Motor neuron (in vitro differentiated cells): ENCODE measurements around the gene CROCC2. TPM values are rescaled to one million over a fixed set of nuclear protein-coding genes. Genes with fewer than 3 reads are reported as not detected.

ENCODE experiments used
- ATAC-seq, 8 experiments: fragments of 200-7000 bp; cut with Tn5 transposase; replicated peaks in 6 of 8; 2 replicates each; pipeline ENCODE4 v1.8.0; 2021; ENCODE audit warnings: mild to moderate bottlenecking in 8 of 8, moderate library complexity in 8 of 8
- H3K27ac ChIP-seq, 2 donors: fragments of 250-450 bp; sonication (Bioruptor Pico); 2 replicates each; pipeline ENCODE4 v1.9.0; 2021; ENCODE audit warnings: antibody characterized with exemption in 2 of 2, mild to moderate bottlenecking in 2 of 2, moderate library complexity in 1 of 2
- H3K4me1 ChIP-seq, 2 donors: fragments of 250-450 bp; sonication (Bioruptor Pico); replicated peaks in 1 of 2; 2 replicates each; pipeline ENCODE4 v1.6.1; 2021; ENCODE audit warnings: antibody characterized with exemption in 2 of 2, mild to moderate bottlenecking in 2 of 2, moderate library complexity in 1 of 2
- H3K4me3 ChIP-seq, 5 donors: fragments of 250-450 bp; sonication (Bioruptor Pico); 2 replicates each; pipeline ENCODE4 v1.9.0; 2021; ENCODE audit warnings: antibody characterized with exemption in 5 of 5, mild to moderate bottlenecking in 5 of 5, moderate library complexity in 4 of 5
- WGBS, 10 experiments: fragments of 450-650 bp; shearing (Covaris generic); methylation state at CpG; one replicate each; pipeline ENCODE4 v1.0.0; 2022; 5-methylcytosine and 5-hydroxymethylcytosine counted together
- in situ Hi-C, 9 experiments: fragments of 400-800 bp; cut with MboI; loops; one replicate each; pipeline ENCODE4 v1.15.0; 2021; ENCODE audit warnings: low sequenced_read_pairs in 9 of 9, low pct_unique_long_range_greater_than_20kb in 2 of 9; ENCODE audit not compliant: unreplicated experiment in 9 of 9
- total RNA-seq, 8 experiments: library from RNA; unstranded; fragments of 300-600 nt; gene quantifications; 2 replicates each; pipeline versions ENCODE4 v1.2.3 to v1.2.4, GENCODE V29; 2022

The CROCC2 gene
- total RNA-seq, 8 experiments from 2014 or later, result 0.29 to 3.4 (median 0.64) TPM; not detected in 2

DNA sequence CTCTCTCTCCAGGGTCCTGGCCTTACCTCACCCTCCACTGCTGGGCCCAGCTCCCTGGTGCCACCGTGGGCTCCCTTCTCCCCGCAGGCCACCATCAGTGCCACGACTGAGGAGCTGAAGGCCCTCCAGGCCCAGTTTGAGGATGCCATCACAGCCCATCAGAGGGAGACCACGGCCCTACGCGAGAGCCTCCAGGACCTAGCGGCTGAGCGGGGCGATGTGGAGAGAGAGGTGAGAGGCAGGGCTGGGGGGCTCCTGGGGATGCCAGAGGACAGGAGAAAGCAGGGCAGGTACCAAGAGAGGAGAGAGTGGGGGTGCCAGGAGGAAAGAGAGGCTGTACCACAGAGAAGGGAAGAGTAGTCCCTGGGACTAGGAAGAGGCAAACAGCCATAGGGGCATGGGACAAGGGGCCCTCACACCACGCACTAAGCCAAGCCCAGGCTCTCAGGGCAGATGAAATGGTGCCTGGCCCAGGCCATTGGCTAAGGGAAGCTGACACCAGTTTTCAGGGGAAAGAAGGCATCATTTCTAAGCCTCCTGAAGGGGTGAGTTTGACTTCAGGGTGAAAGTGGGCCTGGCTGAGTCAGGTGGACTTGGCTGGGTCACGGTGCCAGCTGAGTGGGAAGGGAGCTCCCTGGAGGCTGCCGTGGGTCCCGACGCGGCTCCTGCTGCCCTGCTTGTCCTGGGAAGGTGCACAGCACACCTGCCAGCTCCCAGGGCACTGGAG lies 53.2 kb downstream of the CROCC2 start:
- WGBS, 10 experiments, result 60 to 100% (median 94%) methylated on average over 1 to 7 of the region's 15 CpGs; no CpG with 5 or more reads in 4 of the 10 experiments
- ATAC-seq, result no peak
- Histone ChIP-seq H3K4me3 (no peak overlapping the region), H3K4me1 (peaks cover 30 to 64% of the 10 kb centered on the region in 2 donors), H3K27ac (peak overlapping the region in 1 of 2 donors; percentile 75)
- in situ Hi-C loops, result no loop called here

DNA sequence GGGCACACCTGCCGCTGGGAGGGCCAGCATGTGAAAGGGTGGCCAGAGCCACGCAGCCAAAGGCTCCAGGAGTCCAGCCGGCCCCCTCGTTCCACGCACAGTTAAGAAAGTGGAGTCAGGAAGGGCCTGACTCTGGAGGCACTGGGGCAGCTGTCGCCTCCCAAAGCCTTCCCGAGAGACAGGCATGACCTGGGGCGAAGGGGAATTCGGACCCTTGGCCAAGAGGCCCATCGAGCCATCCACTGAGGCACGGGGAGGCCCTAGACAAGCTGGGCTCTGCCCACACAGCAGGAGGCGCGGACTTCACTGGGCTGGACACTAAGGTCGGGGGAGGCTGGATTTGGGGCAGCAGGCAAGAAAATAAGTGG lies 53.8 kb downstream of the CROCC2 start:
- Histone ChIP-seq H3K4me1 (peaks cover 30 to 59% of the 10 kb centered on the region in 2 donors), H3K27ac (peak overlapping the region in 1 of 2 donors; percentile 75), H3K4me3 (no peak overlapping the region)
- in situ Hi-C loops, result no loop called here
- ATAC-seq, result no peak
- 60 to 74% methylated on average over 2 to 7 of the region's 14 CpGs; no CpG with 5 or more reads in 8 of the 10 experiments for WGBS, 10 experiments

DNA sequence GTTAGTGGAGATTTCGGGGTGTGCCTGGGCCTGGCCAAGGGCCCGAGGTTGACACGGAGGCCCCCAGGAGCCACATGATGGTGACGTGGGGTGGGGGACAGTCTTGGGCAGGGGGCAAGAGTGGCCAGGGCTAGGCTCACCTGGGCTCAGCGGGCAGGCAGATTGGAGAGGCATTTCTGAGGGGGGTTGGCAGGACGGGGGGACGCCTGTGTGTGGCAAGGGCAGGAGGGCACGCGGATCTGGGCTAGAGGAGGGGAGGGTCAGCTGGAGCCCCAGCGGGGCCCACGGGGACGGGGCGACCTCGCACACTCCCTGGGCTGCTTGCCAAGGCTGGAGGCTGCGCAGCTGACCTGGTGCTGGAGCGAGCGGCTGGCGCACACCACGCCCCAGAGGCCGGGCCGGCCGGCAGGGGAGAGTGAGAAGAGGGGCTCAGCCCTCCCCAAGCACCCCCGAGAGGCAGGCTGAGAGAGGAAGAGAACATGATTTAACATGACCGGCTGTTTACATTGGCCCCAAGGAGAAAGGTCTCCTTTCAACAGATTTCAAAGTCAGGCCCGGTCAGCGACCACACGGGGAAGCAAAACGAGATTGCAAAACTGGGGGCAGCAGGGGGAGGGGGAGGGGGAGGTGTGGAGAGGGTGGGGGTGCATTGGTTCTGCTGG lies 54.3 kb downstream of the CROCC2 start:
- 0% methylated on average over 3 of the region's 28 CpGs; no CpG with 5 or more reads in 9 of the 10 experiments for WGBS, 10 experiments
- in situ Hi-C loops, result no loop called here
- peaks cover 30 to 55% of the 10 kb centered on the region in 2 donors for H3K4me1 ChIP-seq
- H3K27ac ChIP-seq, result peak overlapping the region; percentile 9 to 75
- H3K4me3 ChIP-seq, result no peak overlapping the region
- peak; percentile 10 to 87 (median 82) for ATAC-seq

DNA sequence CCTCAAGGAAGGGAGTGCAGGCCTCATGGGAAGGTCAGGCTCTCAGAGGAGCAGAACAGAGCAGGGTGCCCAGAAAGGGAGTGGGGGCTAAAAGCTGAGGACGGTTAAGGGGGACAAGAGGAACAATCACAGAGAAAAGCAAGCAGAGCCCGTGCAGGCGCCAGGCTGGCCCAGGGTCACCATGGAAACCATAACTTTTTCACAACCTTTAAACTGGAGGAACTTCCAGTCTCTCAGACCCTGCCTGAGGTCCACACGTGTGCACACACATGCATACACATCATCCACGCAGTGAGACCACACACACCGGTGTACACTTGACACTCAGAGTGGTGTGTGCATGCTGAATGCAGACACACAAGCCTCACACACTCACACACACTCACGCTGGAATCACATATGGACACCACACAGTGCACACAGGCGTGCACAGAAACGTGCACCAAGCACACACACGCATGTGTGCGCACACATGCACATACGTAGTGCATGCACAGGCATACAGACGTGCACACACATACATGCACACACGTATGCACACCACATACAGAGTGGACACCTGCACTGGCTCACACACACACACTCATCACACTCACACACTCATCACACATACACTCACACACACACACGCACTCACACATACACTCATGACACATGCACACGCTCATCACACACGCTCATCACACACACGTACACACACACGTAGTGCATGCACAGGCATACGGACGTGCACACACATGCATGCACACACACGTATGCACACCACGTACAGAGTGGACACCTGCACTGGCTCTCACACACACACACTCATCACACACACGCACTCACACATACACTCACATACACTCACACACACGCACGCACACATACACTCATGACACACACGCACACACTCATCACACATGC lies 55.1 kb downstream of the CROCC2 start:
- H3K4me3 ChIP-seq, result no peak overlapping the region
- in situ Hi-C loops, result no loop called here
- H3K27ac ChIP-seq, result peak overlapping the region; percentile 9 to 75
- peak in 5 of 8 experiments; percentile 53 to 66 (median 62) for ATAC-seq
- peaks cover 30 to 54% of the 10 kb centered on the region in 2 donors for H3K4me1 ChIP-seq
- 40 to 93% (median 65%) methylated on average over 1 to 17 of the region's 27 CpGs; no CpG with 5 or more reads in 3 of the 10 experiments for WGBS, 10 experiments

DNA sequence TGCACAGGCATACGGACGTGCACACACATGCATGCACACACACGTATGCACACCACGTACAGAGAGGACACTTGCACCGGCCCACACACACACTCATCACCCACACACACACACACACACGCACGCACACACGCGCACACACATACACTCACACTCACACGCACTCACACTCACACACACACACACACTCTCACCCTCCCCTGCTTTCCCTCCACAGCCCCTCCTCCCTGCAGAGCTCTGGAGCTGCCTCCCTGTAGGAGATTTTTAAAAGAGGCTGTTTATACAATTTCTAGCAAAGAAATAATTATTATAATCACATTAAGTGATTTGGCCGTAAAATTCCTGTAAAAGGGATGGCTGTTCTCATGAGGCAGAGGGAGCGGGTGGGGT lies 55.8 kb downstream of the CROCC2 start:
- 0 to 60% (median 50%) methylated on average over 1 to 2 of the region's 12 CpGs; no CpG with 5 or more reads in 7 of the 10 experiments for WGBS, 10 experiments
- in situ Hi-C loops, result no loop called here
- Histone ChIP-seq H3K27ac (peak overlapping the region in 1 of 2 donors; percentile 69), H3K4me3 (no peak overlapping the region), H3K4me1 (peaks cover 30 to 50% of the 10 kb centered on the region in 2 donors)
- peak in 4 of 8 experiments; percentile 1 to 7 (median 2) for ATAC-seq

DNA sequence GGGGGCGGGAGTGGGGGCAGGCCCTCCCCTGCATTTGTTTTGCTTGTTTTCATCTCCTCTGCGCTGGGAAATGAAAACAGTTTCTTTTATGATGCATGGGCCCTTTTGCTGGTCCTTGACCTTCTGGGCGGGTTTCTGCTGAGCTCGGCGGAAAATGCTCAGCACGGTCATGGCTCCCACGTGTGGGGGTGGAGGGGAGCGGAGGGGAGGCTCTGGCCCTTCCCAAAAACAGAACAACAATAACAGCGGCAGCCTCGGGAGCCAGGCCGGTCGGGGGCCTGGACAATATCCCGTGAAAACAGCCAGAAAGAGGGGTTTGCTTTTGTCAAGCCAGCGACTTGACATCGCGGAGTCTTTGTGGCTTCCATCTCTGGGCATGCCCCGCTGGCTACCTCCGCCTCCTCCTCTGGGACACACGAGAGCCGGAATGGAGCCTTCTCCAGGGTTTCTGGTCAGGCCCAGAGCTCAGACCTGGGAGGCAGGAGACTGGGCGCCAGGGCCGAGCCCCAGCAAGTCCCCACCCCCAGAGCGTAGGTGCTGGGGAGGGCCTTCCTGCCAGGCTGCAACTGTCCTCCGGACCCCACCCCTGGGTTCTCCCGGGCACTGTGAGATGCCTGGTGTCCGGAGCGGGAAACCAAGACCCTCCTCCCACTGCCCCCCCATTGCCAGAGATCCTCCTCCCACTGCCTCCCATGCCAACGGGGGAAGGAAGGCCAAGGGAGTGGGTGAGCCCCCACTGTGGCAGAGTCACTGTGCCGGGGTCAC lies 56.3 kb downstream of the CROCC2 start:
- Histone ChIP-seq H3K4me3 (peak overlapping the region in 1 of 5 donors; percentile 8), H3K4me1 (peaks cover 30 to 48% of the 10 kb centered on the region in 2 donors), H3K27ac (peak overlapping the region; percentile 61 to 69)
- in situ Hi-C loops, result no loop called here
- peak; percentile 1 to 66 (median 32) for ATAC-seq
- WGBS, 10 experiments, result 0 to 31% methylated on average over 1 to 8 of the region's 29 CpGs; no CpG with 5 or more reads in 8 of the 10 experiments

DNA sequence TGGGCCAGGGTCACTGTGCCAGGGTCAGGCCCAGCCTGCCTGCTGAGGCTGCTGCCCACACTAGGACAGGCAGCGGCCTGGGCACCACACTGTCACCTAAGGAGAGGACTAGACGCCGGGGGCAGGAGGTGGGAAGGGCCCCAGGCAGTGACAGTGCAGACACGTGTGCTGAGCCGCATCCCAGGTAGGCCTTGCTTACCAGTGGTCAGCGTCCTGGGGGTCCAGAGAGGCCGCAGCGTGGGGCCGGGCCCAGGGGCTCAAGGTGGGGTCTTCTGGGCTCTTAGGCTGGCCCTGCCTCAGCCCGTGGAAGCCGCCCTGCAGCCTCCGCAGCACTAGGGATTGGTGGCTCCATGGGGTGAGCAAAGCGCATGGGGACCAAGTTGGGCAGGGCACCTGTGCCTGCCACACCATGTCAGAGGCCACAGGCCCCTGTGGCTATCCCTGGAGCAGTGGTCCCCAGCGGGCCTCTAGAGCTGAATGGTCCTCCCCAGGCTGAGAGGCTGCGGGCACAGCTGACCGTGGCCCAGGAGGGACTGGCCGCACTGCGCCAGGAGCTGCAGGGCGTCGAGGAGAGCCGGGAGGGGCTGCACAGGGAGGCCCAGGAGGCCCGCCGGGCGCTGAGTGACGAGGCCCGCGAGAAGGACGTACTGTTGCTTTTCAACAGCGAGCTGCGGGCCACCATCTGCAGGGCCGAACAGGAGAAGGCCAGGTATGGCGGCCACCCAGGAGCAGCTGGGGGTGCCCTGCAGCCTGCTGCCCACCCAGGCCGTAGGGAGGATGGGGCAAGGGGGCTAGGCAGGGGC lies 57.1 kb downstream of the CROCC2 start:
- WGBS, 10 experiments, result 100% methylated on average over 4 of the region's 33 CpGs; no CpG with 5 or more reads in 9 of the 10 experiments
- in situ Hi-C loops, result no loop called here
- H3K4me1 ChIP-seq, result peaks cover 30 to 43% of the 10 kb centered on the region in 2 donors
- no peak for ATAC-seq
- no peak overlapping the region for H3K4me3 ChIP-seq
- peak overlapping the region in 1 of 2 donors; percentile 69 for H3K27ac ChIP-seq

DNA sequence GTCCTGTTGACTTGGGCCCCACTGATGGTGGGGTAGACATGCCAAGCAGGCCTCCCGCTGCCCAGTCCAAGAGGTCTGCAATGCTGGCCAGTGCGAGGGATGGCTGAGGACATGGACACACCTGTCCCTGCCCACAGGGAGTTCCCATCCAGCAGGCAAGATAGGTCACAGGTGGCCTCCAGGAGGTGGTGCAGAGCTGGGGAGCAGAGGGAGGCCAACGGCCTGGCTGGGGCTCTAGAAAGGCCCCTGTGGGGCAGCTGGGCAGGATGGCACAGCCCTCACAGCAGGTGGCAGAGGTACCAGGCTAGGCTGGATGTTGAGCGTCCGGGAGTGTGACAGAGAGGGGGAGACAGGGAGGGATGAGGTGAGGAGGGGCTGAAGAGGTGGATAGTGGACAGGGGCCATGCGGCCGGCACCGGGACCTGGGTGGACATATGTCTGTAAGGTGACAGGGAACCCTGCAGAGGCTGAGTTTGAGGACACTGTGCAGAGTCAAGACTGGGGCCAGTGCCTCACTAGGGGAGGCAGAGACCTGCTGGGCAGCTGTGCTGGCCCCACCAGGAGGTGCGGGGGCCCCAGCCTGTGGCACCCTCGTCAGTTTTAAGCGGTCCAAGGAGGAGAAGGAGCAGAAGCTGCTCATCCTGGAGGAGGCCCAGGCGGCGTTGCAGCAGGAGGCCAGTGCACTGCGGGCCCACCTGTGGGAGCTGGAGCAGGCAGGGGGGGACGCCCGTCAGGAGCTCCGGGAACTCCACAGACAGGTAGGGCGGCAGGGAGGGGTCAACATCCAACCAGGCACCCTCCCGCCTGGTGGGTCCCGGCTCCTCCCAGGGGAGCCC lies 58.0 kb downstream of the CROCC2 start:
- in situ Hi-C loops, result no loop called here
- Histone ChIP-seq H3K4me3 (no peak overlapping the region), H3K4me1 (peaks cover 30 to 37% of the 10 kb centered on the region in 2 donors), H3K27ac (no peak overlapping the region)
- ATAC-seq, result no peak
- 80 to 100% (median 87%) methylated on average over 1 to 4 of the region's 20 CpGs; no CpG with 5 or more reads in 7 of the 10 experiments for WGBS, 10 experiments

DNA sequence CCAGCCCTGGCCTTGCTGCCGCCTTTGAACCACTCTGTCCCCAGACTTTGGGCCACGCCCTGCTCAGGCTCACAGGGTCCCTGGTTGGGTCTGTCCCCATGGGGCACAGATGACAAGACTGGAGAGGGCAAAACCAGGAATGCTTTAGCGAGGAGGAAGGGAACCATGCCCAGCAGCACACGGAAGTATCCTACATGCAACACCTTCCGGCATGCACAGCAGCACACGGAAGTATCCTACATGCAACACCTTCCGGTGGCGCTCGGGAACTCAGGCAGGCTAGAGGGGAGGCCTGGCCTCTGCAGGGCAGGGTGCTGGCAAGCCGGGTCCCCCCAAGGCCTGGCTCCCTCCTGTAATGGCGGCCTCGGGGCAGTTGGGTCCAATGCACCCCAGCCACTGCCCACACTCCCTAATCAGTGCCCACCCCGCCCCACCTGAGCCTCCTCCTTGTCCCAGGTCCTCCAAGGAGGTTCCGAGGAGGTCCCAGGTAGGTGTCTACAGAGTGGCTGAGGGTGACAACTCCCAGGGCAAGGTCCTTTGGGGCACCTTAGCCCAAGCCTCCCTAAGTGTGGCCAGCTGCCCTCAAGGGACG lies 58.7 kb downstream of the CROCC2 start:
- no peak overlapping the region for H3K27ac ChIP-seq
- H3K4me1 ChIP-seq, result peaks cover 26 to 30% of the 10 kb centered on the region in 2 donors
- no peak for ATAC-seq
- in situ Hi-C loops, result no loop called here
- no peak overlapping the region for H3K4me3 ChIP-seq
- 80 to 94% methylated on average over 1 to 3 of the region's 15 CpGs; no CpG with 5 or more reads in 8 of the 10 experiments for WGBS, 10 experiments

DNA sequence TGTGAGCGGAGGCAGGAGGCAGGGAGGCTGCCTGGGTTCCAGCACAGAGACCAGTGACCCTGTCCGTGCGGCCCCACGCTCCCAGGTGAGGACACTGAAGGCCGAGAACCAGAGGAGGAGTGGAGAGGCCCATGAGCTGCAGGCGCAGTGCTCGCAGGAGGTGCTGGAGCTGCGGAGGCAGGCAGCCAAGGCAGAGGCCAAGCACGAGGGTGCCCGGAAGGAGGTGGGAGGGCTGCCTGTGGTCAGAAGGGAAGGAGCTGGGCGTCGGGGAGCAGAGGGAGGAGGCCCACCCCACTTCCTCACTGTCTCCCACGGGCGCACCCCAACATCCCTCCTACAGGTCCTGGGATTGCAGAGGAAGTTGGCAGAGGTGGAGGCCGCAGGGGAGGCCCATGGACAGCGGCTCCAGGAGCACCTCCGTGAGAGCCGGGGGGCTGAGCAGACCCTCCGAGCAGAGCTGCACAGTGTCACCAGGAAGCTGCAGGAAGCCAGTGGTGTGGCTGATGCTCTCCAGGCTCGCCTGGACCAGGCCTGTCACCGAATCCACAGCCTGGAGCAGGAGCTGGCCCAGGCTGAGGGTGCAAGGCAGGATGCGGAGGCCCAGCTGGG lies 59.3 kb downstream of the CROCC2 start:
- in situ Hi-C loops, result no loop called here
- Histone ChIP-seq H3K4me1 (peaks cover 20 to 24% of the 10 kb centered on the region in 2 donors), H3K27ac (no peak overlapping the region), H3K4me3 (no peak overlapping the region)
- ATAC-seq, result no peak
- WGBS, 10 experiments, result 72 to 100% methylated on average over 1 to 3 of the region's 22 CpGs; no CpG with 5 or more reads in 8 of the 10 experiments
